ENCODE results near the gene UBE2E3.

DNA sequence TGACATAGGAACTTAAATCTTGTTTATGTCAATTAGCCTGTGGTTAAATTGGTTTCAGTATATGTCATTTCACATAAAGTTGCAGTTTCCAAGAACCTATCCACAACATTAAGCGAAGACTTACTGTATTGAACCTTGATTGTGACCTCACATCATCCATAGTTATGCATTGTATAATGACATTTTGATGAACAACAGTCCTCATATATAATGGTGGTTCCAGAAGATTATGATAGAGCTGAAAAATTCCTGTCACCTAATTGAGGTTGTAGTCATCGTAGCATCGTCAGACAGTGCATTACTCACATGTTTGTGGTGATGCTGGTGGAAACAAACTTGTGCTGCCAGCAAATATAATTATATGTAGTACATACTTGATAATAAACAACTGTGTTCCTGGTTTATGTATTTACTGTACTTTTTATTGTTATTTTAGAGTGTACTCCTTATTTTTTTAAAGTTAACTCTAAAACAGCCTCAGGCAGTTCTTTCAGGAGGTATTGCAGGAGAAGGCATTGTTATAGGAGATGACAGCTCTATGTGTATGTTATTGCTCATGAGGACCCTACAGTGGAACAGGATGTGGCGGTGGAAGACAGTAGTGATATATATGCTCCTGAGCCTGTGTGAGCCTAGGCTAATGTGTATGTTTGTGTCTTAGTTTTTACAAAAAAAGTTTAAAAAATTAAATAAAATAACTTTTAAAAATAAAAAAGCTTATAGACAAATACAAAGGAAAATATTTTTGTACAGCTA is 56.6 kb downstream of the UBE2E3 start:
- TF ChIP-seq, protein P1, sequence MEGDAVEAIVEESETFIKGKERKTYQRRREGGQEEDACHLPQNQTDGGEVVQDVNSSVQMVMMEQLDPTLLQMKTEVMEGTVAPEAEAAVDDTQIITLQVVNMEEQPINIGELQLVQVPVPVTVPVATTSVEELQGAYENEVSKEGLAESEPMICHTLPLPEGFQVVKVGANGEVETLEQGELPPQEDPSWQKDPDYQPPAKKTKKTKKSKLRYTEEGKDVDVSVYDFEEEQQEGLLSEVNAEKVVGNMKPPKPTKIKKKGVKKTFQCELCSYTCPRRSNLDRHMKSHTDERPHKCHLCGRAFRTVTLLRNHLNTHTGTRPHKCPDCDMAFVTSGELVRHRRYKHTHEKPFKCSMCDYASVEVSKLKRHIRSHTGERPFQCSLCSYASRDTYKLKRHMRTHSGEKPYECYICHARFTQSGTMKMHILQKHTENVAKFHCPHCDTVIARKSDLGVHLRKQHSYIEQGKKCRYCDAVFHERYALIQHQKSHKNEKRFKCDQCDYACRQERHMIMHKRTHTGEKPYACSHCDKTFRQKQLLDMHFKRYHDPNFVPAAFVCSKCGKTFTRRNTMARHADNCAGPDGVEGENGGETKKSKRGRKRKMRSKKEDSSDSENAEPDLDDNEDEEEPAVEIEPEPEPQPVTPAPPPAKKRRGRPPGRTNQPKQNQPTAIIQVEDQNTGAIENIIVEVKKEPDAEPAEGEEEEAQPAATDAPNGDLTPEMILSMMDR (IDR thresholded peaks at IDR 0.05; ENCODE audit: low read depth, low read length) = no peak
- TF ChIP-seq, protein P2, sequence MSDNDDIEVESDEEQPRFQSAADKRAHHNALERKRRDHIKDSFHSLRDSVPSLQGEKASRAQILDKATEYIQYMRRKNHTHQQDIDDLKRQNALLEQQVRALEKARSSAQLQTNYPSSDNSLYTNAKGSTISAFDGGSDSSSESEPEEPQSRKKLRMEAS (IDR thresholded peaks at IDR 0.05; ENCODE audit: low read depth, low read length) = no peak

Measured in NB4 (cell line).